Karpas-422 (cell line): ENCODE data around the gene TECPR1. TPM values are rescaled to one million over a fixed set of nuclear protein-coding genes. Genes with fewer than 3 reads are reported as not detected.

ENCODE experiments used
- DNase-seq: peaks from one replicate; pipeline ENCODE4 v3.0.0-alpha.2; 2015
- H2AFZ ChIP-seq: fragments of 200-600 bp; sonication (generic); 2 replicates; pipeline ENCODE4 v1.6.1; 2014; ENCODE audit warnings: antibody characterized with exemption, low read length, mixed read lengths
- H3K27ac ChIP-seq: fragments of 200-600 bp; sonication (generic); 2 replicates; pipeline ENCODE4 v1.5.1; 2014; ENCODE audit warnings: mild to moderate bottlenecking, low read length, moderate library complexity
- H3K27me3 ChIP-seq: fragments of 200-600 bp; sonication (generic); 2 replicates; pipeline ENCODE4 v1.6.1; 2014; ENCODE audit warnings: low read length, mixed read lengths
- H3K36me3 ChIP-seq: fragments of 200-600 bp; sonication (generic); 2 replicates; pipeline ENCODE4 v1.6.1; 2014; ENCODE audit warnings: low read length, mixed read lengths; ENCODE audit not compliant: insufficient read depth
- H3K4me1 ChIP-seq: fragments of 200-600 bp; sonication (generic); 2 replicates; pipeline ENCODE4 v1.6.1; 2014; ENCODE audit warnings: mild to moderate bottlenecking, low read length, mixed read lengths
- H3K4me2 ChIP-seq: fragments of 200-600 bp; sonication (generic); 2 replicates; pipeline ENCODE4 v1.6.1; 2014; ENCODE audit warnings: low read length, low read depth, mild to moderate bottlenecking; ENCODE audit not compliant: poor library complexity, severe bottlenecking
- H3K4me3 ChIP-seq: fragments of 200-600 bp; sonication (generic); 2 replicates; pipeline ENCODE4 v1.5.1; 2014; ENCODE audit warnings: mild to moderate bottlenecking, antibody characterized with exemption, low read length, mixed read lengths
- H3K79me2 ChIP-seq: fragments of 200-600 bp; sonication (generic); 2 replicates; pipeline ENCODE4 v1.6.1; 2014; ENCODE audit warnings: mild to moderate bottlenecking, low read length, mixed read lengths
- H3K9ac ChIP-seq: fragments of 200-600 bp; sonication (generic); 2 replicates; pipeline ENCODE4 v1.6.0; 2014; ENCODE audit warnings: low read length
- H3K9me2 ChIP-seq: fragments of 200-600 bp; sonication (generic), shearing (Covaris generic); replicated peaks from 2 replicates; pipeline ENCODE4 v1.6.0; 2014; ENCODE audit warnings: mild to moderate bottlenecking, low read length, moderate library complexity; ENCODE audit not compliant: insufficient read depth
- H3K9me3 ChIP-seq: fragments of 300-700, 200-600 bp; sonication (generic); 2 replicates; pipeline ENCODE4 v1.6.1; 2014; ENCODE audit warnings: low read length, mixed read lengths
- H4K20me1 ChIP-seq: fragments of 200-600 bp; sonication (generic); 2 replicates; pipeline ENCODE4 v1.6.1; 2014; ENCODE audit warnings: mild to moderate bottlenecking, antibody characterized with exemption, low read length, low read depth; ENCODE audit not compliant: insufficient read depth
- total RNA-seq: library from RNA; depleted of rRNA; stranded (reverse); fragments of >200 nt; shearing (Covaris generic); gene quantifications from 2 replicates; pipeline ENCODE4 v1.2.3, GENCODE V29; 2014; ENCODE audit warnings: low replicate concordance

TECPR1 gene
- total RNA-seq, 1 experiment from 2014 or later = 30.7 TPM

DNA sequence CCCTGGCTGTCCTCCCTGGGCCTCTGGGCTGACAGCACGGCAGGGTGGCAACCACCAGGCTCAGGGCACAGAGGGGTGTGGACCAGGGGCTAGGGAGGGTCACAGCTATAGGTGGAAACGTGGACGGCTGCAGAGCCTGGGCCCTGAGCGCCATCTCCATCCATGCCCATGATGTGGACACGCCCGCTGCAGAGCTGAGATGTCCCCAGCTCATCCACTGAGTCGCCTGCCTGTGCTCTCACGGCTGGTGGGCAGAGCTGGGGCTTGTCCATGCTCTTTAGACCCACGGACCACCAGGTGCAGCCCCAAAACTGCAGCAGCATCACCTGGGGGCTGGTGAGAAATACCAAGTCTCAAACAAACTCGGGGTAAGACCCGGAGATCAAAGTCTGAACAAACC lies 16.1 kb downstream of the TECPR1 start:
- H3K9me2 ChIP-seq = no peaks in the 10 kb centered on the region
- no peak overlapping the region for H3K27ac ChIP-seq
- H3K9me3 ChIP-seq = no peaks in the 10 kb centered on the region
- H3K4me1 ChIP-seq = no peaks in the 10 kb centered on the region
- no peaks in the 10 kb centered on the region for H3K36me3 ChIP-seq
- H3K9ac ChIP-seq = no peak overlapping the region
- no peak overlapping the region for H3K4me2 ChIP-seq
- H4K20me1 ChIP-seq = no peaks in the 10 kb centered on the region
- DNase-seq = no peak
- no peak overlapping the region for H3K4me3 ChIP-seq
- no peak overlapping the region for H2AFZ ChIP-seq
- H3K27me3 ChIP-seq = no peaks in the 10 kb centered on the region
- H3K79me2 ChIP-seq = no peaks in the 10 kb centered on the region

- Histone ChIP-seq H3K9me3 (no peaks in the 10 kb centered on the region), H4K20me1 (no peaks in the 10 kb centered on the region), H3K79me2 (no peaks in the 10 kb centered on the region), H3K27me3 (no peaks in the 10 kb centered on the region), H3K4me3 (no peak overlapping the region), H3K27ac (no peak overlapping the region), H3K4me1 (no peaks in the 10 kb centered on the region), H2AFZ (no peak overlapping the region), H3K9me2 (no peaks in the 10 kb centered on the region), H3K4me2 (no peak overlapping the region), H3K9ac (no peak overlapping the region), H3K36me3 (no peaks in the 10 kb centered on the region)
- no peak for DNase-seq
Measured at GRCh38 chr7:98234429-98235147, 17.4 kb downstream of the TECPR1 start.

GRCh38 chr7:98233219-98234070 lies 18.6 kb downstream of the TECPR1 start:
- H3K27ac ChIP-seq = no peak overlapping the region

DNA sequence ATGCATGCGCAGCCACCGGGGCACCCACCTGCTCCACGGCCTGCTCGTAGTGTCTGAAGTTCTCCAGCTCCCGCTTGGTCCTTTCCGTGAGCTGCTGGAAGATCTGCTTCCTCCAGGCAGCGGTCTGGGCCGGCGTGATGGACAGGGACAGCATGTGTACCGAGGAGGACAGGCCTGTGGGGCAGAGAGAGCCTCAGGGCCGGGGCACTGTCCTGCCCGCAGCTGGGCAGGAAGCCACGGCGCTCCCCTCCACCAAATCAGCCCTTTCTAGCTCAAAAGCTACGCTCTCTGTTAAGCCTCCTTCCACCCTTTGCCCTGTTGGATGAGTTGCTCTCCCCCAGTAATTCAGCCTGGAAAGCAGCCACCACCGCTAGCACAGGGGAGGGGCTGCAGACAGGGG lies 19.2 kb downstream of the TECPR1 start:
- H4K20me1 ChIP-seq = no peaks in the 10 kb centered on the region
- H3K9me3 ChIP-seq = no peaks in the 10 kb centered on the region
- no peak overlapping the region for H3K4me2 ChIP-seq
- H3K27me3 ChIP-seq = no peaks in the 10 kb centered on the region
- no peak overlapping the region for H3K4me3 ChIP-seq
- H3K9me2 ChIP-seq = no peaks in the 10 kb centered on the region
- H3K27ac ChIP-seq = no peak overlapping the region
- no peak overlapping the region for H2AFZ ChIP-seq
- H3K79me2 ChIP-seq = no peaks in the 10 kb centered on the region
- no peaks in the 10 kb centered on the region for H3K36me3 ChIP-seq
- DNase-seq = no peak
- H3K4me1 ChIP-seq = no peaks in the 10 kb centered on the region
- H3K9ac ChIP-seq = no peak overlapping the region

More at GRCh38 chr7:98233219-98234070, 18.6 kb downstream of the TECPR1 start:
- no peak for DNase-seq
- Histone ChIP-seq H3K4me2 (no peak overlapping the region), H3K4me1 (no peaks in the 10 kb centered on the region), H3K9me2 (no peaks in the 10 kb centered on the region), H3K9ac (no peak overlapping the region), H2AFZ (no peak overlapping the region), H3K27me3 (no peaks in the 10 kb centered on the region), H3K4me3 (no peak overlapping the region), H3K79me2 (no peaks in the 10 kb centered on the region), H3K36me3 (no peaks in the 10 kb centered on the region), H4K20me1 (no peaks in the 10 kb centered on the region), H3K9me3 (no peaks in the 10 kb centered on the region)

- no peak for DNase-seq
- Histone ChIP-seq H3K4me2 (no peak overlapping the region), H4K20me1 (no peaks in the 10 kb centered on the region), H3K4me1 (no peaks in the 10 kb centered on the region), H3K9me3 (no peaks in the 10 kb centered on the region), H3K9ac (no peak overlapping the region), H3K27me3 (no peaks in the 10 kb centered on the region), H3K9me2 (no peaks in the 10 kb centered on the region), H3K4me3 (no peak overlapping the region), H2AFZ (no peak overlapping the region), H3K36me3 (no peaks in the 10 kb centered on the region), H3K79me2 (no peaks in the 10 kb centered on the region), H3K27ac (no peak overlapping the region)
Measured at GRCh38 chr7:98232263-98232585, 19.8 kb downstream of the TECPR1 start.

- no peak overlapping the region for H3K27ac ChIP-seq
- H3K4me3 ChIP-seq = no peak overlapping the region
- no peaks in the 10 kb centered on the region for H3K4me1 ChIP-seq
- H3K9me3 ChIP-seq = no peaks in the 10 kb centered on the region
- H3K79me2 ChIP-seq = no peaks in the 10 kb centered on the region
- no peak overlapping the region for H3K9ac ChIP-seq
- no peaks in the 10 kb centered on the region for H3K9me2 ChIP-seq
- no peaks in the 10 kb centered on the region for H3K36me3 ChIP-seq
- H2AFZ ChIP-seq = no peak overlapping the region
- H3K27me3 ChIP-seq = no peaks in the 10 kb centered on the region
- no peak overlapping the region for H3K4me2 ChIP-seq
- no peak for DNase-seq
- H4K20me1 ChIP-seq = no peaks in the 10 kb centered on the region
Measured at GRCh38 chr7:98231493-98232262, 20.4 kb downstream of the TECPR1 start.

GRCh38 chr7:98230746-98231471 lies 21.1 kb downstream of the TECPR1 start:
- no peak for DNase-seq
- no peaks in the 10 kb centered on the region for H3K27me3 ChIP-seq
- H3K9me2 ChIP-seq = no peaks in the 10 kb centered on the region
- H3K4me3 ChIP-seq = no peak overlapping the region
- no peak overlapping the region for H2AFZ ChIP-seq
- no peaks in the 10 kb centered on the region for H4K20me1 ChIP-seq
- H3K4me2 ChIP-seq = no peak overlapping the region
- H3K9ac ChIP-seq = no peak overlapping the region
- no peaks in the 10 kb centered on the region for H3K9me3 ChIP-seq
- H3K36me3 ChIP-seq = no peaks in the 10 kb centered on the region
- no peak overlapping the region for H3K27ac ChIP-seq
- no peaks in the 10 kb centered on the region for H3K4me1 ChIP-seq
- H3K79me2 ChIP-seq = no peaks in the 10 kb centered on the region
